Activated CD8-positive, alpha-beta memory T cell treated with anti-CD3 and anti-CD28 coated beads for 1 hour (primary cell): Measurements from ENCODE around the gene PCDHA3.
"Not testable (repeated sequence)": the region's sequence is repeated elsewhere in the genome, so short reads cannot be mapped to it uniquely, and the experiment has no call there.

ENCODE experiments used
- DNase-seq, 2 donors: peaks; one replicate each; pipeline ENCODE4 v3.0.0-alpha.2; 2020; ENCODE audit warnings: low read depth in 1 of 2; ENCODE audit errors: extremely low read depth in 1 of 2

PCDHA3 gene

GRCh38 chr5:140808889-140809291, 8.0 kb downstream of the PCDHA3 start:
- DNase-seq, result no peak

DNA sequence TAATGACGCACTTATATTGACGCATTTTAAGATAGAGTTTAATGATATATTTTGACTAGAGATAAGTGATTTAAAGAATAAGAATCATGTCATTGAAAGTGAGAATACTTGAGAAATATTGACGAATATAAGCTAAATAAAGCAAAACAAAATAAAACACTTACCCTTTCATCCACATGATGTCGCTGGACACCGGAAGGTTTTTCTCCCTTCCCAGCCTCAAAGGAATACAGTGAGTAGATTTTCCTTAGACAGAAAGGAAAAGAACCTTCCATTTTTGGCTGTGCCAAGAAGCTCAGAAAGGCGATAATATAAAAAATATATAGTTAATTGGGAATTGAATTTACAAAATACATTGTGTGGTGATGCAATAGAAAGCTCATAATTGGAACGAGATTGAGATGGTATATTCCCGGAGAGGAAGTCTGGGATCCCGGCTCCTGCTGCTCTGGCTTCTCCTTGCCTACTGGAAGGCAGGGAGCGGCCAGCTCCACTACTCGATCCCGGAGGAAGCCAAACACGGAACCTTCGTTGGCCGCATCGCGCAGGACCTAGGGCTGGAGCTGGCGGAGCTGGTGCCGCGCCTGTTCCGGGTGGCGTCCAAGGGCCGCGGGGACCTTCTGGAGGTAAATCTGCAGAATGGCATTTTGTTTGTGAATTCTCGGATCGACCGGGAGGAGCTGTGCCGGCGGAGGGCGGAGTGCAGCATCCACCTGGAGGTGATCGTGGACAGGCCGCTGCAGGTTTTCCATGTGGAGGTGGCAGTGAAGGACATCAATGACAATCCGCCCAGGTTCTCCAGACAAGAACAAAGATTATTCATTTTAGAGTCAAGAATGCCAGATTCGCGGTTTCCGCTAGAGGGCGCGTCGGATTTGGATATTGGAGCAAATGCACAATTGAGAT, 20.8 kb downstream of the PCDHA3 start, which contains the start of gene PCDHA5:
PCDHA5 (plus strand) TSS at position 239 of the 906 bp plus-strand sequence.
- no peak for DNase-seq

GRCh38 chr5:140822281-140822629, 21.4 kb downstream of the PCDHA3 start:
- DNase-seq, result no peak

- not testable (repeated sequence) for DNase-seq
Measured at GRCh38 chr5:140822969-140823368, 22.1 kb downstream of the PCDHA3 start.

- no peak for DNase-seq
Measured at GRCh38 chr5:140823475-140823874, 22.6 kb downstream of the PCDHA3 start.

- no peak for DNase-seq
Measured at GRCh38 chr5:140827704-140828361, 27.0 kb downstream of the PCDHA3 start, which contains the start of gene PCDHA6. Gene PCDHA6, plus strand, starts transcription at chr5:140827960. Its CDS starts 132 bp downstream, at chr5:140828092.

DNA sequence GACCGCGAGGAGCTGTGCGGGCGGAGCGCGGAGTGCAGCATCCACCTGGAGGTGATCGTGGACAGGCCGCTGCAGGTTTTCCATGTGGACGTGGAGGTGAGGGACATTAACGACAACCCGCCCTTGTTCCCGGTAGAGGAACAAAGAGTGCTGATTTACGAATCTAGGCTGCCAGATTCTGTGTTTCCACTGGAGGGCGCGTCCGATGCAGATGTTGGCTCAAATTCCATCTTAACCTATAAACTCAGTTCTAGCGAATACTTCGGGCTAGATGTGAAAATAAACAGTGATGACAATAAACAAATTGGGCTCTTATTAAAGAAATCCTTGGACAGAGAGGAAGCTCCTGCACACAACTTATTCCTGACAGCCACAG, 27.5 kb downstream of the PCDHA3 start:
- DNase-seq, result no peak

DNA sequence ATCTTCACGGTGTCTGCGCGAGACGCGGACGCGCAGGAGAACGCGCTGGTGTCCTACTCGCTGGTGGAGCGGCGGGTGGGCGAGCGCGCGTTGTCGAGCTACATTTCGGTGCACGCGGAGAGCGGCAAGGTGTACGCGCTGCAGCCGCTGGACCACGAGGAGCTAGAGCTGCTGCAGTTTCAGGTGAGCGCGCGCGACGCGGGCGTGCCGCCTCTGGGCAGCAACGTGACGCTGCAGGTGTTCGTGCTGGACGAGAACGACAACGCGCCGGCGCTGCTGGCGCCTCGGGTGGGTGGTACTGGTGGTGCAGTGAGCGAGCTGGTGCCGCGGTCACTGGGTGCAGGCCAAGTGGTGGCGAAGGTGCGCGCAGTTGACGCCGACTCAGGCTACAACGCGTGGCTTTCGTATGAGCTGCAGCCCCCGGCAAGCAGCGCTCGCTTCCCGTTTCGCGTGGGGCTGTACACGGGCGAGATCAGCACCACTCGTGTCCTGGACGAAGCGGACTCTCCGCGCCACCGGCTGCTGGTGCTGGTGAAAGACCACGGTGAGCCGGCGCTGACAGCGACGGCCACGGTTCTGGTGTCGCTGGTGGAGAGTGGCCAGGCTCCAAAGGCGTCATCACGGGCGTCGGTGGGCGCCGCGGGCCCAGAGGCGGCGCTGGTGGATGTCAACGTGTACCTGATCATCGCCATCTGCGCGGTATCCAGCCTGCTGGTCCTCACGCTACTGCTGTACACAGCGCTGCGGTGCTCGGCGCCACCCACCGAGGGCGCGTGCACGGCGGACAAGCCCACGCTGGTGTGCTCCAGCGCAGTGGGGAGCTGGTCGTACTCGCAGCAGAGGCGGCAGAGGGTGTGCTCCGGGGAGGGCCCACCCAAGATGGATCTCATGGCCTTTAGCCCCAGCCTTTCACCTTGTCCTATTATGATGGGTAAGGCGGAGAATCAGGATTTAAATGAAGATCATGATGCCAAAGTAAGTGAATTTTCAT, 28.9 kb downstream of the PCDHA3 start:
- DNase-seq, result not testable (repeated sequence)

- DNase-seq, result no peak
Measured at GRCh38 chr5:140833993-140834392, 33.1 kb downstream of the PCDHA3 start, which contains the start of gene PCDHA7. Gene PCDHA7, plus strand, starts transcription at chr5:140834269. Its CDS starts 115 bp downstream, at chr5:140834384.

GRCh38 chr5:140834439-140835008, 33.7 kb downstream of the PCDHA3 start:
- not testable (repeated sequence) for DNase-seq

GRCh38 chr5:140835622-140836510, 35.0 kb downstream of the PCDHA3 start:
- DNase-seq, result no peak

GRCh38 chr5:140840978-140841962, 40.4 kb downstream of the PCDHA3 start, which contains the start of gene PCDHA8:
Gene PCDHA8, plus strand, starts transcription at chr5:140841187. Its CDS starts 135 bp downstream, at chr5:140841322.
- no peak for DNase-seq

DNA sequence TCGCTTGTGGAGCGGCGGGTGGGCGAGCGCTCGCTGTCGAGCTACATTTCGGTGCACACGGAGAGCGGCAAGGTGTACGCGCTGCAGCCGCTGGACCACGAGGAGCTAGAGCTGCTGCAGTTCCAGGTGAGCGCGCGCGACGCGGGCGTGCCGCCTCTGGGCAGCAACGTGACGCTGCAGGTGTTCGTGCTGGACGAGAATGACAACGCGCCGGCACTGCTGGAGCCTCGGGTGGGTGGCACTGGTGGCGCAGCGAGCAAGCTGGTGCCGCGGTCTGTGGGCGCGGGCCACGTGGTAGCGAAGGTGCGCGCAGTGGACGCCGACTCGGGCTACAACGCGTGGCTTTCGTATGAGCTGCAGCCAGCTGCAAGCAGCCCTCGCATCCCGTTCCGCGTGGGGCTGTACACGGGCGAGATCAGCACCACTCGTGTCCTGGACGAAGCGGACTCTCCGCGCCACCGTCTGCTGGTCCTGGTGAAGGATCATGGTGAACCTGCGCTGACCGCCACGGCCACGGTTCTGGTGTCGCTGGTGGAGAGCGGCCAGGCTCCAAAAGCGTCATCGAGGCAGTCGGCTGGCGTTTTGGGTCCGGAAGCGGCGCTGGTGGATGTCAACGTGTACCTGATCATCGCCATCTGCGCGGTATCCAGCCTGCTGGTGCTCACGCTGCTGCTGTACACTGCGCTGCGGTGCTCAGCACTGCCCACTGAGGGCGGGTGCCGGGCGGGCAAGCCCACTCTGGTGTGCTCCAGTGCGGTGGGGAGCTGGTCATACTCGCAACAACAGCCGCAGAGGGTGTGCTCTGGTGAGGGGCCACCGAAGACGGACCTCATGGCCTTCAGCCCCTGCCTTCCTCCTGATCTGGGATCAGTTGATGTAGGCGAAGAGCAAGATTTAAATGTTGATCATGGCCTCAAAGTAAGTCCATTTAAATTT, 42.2 kb downstream of the PCDHA3 start:
- no peak for DNase-seq

- not testable (repeated sequence) for DNase-seq
Measured at GRCh38 chr5:140848139-140849102, 47.6 kb downstream of the PCDHA3 start, which contains the start of gene PCDHA9. Gene PCDHA9, plus strand, starts transcription at chr5:140848382. Its CDS starts 114 bp downstream, at chr5:140848496.

DNA sequence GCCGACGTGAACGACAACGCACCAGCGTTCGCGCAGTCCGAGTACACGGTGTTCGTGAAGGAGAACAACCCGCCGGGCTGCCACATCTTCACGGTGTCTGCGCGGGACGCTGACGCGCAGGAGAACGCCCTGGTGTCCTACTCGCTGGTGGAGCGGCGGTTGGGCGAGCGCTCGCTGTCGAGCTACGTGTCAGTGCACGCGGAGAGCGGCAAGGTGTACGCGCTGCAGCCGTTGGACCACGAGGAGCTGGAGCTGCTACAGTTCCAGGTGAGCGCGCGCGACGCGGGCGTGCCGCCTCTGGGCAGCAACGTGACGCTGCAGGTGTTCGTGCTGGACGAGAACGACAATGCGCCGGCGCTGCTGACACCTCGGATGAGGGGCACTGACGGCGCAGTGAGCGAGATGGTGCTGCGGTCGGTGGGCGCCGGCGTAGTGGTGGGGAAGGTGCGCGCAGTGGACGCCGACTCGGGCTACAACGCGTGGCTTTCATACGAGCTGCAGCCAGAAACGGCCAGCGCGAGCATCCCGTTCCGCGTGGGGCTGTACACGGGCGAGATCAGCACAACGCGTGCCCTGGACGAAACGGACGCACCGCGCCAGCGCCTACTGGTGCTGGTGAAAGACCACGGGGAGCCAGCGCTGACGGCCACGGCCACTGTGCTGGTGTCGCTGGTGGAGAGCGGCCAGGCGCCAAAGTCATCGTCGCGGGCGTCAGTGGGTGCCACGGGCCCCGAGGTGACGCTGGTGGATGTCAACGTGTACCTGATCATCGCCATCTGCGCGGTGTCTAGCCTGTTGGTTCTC, 49.2 kb downstream of the PCDHA3 start:
- not testable (repeated sequence) for DNase-seq
